Measurements from ENCODE around the gene ZDHHC16.
"Not testable (repeated sequence)": the region's sequence is repeated elsewhere in the genome, so short reads cannot be mapped to it uniquely, and the experiment has no call there.

ZDHHC16 gene

DNA sequence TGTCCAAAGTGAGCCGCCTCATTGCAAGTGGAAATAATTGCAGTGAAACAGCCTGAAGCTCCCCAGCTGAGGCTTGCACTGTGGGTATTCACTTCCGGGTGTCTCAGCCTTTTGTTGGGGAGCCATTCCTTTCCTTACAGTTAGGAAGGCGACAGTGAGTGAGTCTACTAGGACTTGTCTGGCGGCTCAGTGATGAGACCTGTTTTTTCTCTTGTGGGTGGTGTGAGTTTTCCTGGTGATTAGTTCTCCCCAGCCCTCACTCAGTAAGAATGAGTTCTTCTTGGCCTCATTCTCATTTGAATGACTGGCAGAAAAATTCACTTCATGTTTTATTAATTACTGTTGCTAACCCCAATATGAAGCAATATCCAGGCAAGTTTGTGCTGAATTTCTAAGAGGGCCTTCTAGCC lies 17.4 kb upstream of the ZDHHC16 start:
- DNase-seq: no peak

DNA sequence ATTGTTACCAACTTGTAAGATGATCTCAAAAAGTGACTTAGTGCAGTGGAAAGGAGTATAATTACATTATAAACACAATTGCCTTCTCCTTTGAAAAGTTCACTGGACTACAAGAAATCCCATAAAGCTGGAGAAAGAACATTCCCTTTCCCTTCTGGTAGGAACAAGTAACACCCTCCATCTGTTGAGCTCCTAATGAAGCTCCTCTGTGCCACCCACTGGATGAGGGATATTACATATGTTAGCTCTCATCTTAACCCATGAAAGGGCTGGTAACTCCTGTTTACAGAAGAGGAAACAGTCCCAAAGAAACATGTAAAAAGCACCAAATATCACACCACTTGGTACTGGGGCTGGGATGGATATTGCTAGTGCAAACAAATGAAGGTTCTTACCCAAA lies 11.9 kb upstream of the ZDHHC16 start:
- no peak for DNase-seq

DNA sequence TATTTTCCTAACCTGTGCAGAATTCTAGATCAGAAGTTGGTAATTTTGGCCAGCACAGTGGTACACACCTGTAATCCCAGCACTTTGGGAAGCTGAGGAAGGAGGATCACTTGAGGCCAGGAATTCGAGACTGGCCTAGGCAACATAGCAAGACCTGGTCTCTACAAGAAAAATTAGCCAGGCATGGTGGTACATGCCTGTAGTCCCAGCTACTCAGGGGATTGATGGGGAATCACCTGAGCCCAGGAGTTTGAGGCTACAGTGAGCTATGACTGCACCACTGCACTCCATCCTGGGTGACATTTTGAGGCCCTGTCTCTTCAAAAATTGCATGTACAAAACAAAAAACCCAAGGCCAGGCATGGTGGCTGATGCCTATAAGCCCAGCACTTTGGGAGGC lies 11.4 kb upstream of the ZDHHC16 start:
- DNase-seq: no peak

DNA sequence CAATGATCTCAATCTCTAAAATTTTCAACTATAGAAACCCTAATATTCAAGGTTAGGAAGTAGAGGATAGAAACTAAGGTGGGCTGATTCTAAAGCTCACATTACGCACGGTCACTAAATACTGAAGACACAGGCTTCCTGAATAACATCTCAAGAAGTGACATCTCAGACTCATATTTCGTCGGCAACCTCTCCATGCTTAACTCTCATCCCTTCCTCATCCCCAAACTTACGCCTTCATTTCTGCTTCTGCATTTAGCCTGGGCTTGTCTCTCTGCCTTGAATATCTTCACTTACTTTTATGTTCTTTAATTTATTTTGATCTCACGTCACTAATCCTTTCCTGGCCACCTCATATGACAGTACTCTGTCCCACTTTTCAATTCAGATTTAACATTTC lies 10.8 kb upstream of the ZDHHC16 start:
- no peak for DNase-seq

DNA sequence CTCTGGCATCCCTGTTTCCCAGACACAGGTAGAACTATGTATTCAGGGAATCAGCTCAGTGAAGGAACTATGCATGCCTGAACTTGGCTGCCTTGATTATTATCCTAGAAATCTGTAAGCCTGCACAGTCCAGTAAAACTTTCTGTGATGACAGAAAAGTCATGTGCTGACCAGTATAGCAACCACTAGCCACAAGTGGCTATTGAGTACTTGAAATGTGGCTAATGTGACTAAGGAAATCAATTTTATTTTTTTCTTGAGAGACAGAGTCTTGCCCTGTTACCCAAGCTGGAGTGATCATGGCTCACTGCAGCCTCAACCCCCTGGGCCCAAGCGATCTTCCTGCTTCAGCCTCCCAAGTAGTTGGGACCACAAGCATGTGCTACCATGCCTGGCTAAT lies 3.7 kb upstream of the ZDHHC16 start:
- DNase-seq: no peak

DNA sequence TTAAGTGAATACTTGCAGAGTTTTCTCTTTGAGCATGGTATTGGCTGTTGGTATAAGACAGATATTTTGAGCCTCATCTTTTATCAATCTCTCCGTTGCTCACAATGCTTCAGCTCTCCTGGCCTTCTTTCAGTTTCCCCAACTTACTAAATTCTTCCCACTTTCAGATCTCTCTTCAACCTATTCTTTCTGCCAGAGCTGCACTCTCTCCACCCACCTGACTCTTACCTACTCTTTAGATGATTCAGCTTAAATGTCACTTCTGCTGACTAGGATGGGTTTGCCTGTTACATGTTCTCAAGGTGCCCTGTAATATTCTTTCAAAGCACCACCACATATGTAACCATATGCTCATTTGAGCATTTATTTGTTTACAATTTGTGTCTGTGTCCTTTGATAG lies 1.8 kb upstream of the ZDHHC16 start:
- DNase-seq: no peak

DNA sequence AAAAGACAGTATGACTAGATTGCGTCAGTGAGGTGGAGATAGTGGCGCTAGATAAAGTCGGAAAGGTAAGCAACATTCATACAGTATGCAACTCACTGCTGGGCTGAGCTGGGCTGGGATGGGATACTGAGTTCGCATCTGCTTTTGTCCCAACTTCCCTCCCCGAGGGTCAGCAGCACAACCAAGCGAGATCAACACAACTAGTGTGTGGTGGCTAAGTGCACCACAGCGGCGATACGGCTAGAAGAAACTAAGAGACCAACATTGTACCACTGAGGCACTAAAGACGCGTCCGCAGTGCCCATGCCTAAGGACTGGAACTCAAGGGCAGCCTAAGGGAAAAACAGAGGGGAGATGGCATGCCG lies 636 bp upstream of the ZDHHC16 start:
- DNase-seq: no peak

DNA sequence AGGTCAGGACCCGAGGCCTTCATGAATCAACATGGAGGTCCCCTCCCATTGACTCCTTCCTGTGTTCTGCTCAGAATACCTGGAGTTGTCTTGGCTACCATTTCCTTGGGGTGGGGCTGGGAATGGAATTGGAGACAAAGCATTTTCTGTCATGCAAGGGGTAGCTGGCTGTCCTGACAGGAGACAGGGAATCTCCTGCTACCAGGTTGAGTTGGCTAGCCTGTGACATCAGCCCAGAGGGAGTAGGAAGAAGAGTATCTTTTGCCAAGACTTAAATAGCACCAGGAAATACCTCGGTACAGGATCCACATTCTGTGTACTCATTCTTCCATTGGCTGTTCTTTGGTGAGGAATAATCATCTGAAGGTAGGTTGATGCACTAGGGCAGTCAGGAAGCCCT lies 4.9 kb downstream of the ZDHHC16 start:
- no peak for DNase-seq

DNA sequence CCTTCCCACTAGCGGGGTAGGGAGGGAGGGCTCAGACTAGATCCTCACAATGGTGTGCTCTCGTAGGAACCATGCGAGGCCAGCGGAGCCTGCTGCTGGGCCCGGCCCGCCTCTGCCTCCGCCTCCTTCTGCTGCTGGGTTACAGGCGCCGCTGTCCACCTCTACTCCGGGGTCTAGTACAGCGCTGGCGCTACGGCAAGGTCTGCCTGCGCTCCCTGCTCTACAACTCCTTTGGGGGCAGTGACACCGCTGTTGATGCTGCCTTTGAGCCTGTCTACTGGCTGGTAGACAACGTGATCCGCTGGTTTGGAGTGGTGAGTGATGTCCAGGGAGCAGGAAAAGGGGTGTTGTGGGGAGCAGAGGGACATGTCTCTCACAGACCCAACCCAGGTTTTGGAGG lies 5.6 kb downstream of the ZDHHC16 start:
- DNase-seq: no peak

DNA sequence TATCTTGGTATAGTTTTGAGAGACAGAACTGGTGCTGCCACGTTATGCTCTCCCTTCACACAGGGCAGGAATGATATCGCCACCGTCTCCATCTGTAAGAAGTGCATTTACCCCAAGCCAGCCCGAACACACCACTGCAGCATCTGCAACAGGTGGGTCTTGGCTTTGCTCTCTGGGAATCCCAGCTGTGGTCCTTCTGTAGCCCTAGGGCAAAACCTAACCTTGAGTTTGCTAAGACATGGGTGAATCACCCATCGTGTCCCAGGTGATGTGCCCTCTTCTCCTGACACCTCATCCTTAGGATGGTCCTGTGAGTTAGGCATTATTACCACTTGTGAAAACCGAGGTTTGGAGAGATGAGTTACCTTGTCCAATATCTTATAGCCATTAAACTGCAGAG lies 6.4 kb downstream of the ZDHHC16 start:
- no peak for DNase-seq

DNA sequence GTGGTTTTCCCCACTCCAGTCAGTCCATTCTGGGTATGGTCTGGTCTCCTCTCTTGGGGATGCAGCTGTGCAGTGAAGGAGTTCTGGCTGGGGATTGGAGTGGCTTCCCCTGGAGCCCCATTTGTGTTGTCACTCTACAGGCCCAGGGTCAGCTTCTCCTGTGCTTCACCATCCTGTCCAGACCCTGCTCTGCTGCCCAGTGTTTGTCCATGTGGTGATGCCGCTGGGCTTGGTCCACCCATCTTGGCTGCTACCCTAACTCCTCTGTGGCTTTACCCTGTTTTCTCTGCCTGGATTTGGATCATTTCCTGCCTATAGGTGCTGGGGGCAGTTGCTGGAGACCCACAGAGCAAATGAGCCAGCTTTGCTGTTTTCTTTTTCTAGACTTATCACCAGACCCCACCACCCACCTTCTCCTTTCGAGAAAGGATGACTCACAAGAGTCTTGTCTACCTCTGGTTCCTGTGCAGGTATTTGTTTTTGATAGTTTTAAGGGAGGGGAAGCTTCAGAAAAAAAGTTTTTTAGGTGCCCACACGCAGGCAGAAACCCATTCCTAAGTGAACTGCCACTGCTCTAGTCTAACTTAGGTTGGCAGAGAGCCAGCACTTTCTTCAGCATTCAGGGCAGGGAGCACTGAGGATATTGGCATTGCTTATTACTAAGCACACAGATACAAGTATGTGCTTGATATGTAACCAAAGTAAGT lies 8.5 kb downstream of the ZDHHC16 start:
- DNase-seq: no peak

DNA sequence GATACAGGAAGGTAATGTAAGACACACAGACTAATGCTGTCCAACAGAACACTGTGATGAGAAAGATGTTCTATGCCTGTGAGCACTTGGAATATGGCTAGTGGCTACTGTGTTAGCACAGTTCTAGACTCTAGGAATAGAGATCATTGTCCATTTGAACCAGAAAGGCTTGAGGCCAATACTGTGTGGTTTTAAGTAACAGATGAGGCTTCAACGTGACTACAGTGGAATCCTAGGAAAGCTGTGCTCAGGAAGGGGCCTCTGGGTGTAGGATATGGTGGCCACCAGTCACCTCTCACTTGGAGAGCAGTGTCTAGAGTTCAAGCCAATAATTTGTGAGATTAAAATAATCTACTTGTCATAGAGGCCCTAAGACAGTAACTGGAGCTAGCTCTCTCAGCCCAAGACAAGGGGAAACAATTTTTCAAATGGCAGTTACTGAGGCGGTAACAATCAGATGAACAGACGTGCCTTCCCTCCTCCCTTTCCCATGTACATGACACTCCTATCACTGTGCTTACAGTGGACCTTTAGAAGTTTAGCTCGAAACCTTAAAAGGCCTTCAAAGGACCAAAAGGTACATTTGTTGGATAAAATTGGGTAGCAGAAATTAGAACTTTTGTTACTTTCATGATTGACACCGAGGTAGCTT lies 10.2 kb downstream of the ZDHHC16 start:
- DNase-seq: no peak

DNA sequence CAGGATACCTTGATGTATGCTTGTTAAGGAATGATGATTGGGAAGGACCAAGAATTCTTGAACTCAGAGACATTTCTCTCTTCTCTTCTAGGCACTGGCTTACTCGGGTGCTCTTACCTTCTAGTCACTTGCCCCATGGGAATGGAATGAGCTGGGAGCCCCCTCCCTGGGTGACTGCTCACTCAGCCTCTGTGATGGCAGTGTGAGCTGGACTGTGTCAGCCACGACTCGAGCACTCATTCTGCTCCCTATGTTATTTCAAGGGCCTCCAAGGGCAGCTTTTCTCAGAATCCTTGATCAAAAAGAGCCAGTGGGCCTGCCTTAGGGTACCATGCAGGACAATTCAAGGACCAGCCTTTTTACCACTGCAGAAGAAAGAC lies 10.7 kb downstream of the ZDHHC16 start:
- no peak for DNase-seq

DNA sequence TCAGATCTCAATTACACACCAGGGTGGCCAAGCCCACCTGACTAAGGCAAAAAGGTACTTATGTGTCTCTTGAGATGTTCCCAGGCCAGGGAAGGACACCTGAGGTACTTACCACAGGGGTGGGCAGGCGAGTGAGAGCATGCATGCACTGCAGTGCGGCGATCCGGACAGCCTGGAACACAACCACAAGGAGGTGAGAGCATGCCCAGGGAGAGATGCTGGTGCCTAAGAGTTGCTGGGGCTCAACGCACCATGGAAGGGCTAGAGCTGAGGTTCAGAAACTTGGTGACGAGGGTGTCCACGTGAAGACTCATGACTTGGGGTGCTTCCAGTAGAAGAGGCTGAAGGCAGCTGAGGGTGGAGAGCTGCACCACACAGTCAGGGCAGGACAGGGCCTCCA lies 13.1 kb downstream of the ZDHHC16 start:
- DNase-seq: no peak

DNA sequence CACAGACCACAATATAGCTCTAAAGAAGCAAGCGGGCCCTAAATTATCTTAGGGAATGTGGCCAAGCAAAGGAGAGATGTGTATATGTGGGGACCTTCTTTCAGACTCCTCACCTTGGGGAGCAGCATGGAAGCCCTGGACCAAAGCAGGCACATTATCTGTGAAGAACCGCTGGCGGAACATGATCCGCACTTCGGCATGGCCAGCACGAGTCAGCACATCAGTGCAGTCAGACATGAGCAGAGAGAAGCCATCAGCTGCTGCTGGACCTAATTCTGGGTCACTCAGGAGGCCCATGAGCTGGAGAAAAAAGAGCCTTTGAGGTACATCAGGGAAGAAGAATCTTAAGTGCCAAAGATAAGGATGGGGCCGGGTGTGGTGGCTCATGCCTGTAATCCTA lies 14.0 kb downstream of the ZDHHC16 start:
- no peak for DNase-seq

DNA sequence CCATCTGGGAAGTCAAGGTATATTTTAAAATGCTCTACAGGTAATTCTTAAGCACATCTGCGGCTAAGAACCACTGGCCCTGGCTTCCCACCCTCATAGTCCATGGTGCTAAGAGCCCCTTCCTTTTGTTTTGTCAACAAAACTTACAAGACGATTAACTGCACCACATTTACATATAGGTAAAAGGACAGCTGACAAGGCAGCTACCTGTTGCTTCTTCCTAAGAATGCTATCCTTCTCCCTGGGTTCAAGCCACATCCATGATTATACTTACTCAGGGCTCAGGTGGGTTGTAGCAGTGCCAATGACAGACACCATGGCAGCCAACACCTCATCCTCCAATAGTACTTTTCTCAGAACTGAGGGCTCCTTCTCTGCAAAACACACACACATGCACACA lies 16.3 kb downstream of the ZDHHC16 start:
- DNase-seq: no peak

DNA sequence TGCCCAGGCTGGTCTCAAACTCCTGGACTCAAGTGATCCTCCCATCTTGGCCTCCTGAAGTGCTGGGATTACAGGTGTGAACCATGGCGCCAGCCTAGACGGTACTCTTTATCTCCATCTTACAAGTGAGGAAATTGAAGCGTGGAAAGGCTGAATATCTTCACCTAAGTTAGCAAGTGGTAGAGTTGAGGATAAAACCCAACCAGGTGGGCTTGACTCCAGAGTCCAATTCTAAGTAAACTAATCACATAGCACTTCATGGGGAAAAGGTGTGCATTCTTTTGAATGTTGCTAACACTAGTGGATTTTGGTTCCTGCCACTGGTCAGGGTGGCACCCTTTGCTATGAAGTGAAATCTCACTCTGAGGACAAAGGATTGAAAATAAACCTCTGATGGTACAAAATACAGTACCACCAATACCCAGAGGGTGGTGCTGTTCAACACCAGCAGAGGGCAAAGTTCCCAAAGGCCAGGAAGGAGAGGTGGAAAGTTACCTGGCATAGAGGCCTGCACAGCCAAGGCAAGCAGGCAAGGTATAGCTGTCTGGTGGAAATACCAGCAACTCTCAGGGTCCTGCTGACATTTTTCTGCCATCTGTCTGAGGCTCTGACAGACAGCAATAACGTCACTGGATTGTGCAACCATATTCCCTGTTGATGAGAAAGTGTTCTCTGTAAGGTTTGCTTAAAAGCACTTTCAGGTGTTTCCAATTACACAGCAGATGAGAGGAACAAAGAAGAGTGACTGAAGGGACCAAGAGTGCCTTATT lies 17.6 kb downstream of the ZDHHC16 start:
- peak; percentile 53 for DNase-seq

DNA sequence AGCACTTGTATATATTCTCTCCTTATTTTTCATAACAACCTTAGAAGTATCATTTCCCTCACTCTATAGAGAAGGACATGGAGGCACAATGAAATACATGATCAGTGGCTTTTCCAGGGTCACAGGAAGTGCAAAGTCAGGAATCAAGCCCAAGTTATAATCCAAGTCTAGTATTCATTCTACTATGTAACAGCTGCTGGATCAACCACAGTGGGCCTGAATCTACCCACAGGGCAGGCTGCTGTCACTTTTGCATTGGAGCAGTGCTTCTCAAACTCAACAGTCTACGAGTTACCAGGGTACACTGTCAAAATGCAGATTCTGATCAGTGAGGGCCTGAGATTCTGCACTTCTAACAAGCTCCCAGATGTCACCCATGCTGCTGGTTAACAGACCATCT lies 18.3 kb downstream of the ZDHHC16 start:
- DNase-seq: no peak

DNA sequence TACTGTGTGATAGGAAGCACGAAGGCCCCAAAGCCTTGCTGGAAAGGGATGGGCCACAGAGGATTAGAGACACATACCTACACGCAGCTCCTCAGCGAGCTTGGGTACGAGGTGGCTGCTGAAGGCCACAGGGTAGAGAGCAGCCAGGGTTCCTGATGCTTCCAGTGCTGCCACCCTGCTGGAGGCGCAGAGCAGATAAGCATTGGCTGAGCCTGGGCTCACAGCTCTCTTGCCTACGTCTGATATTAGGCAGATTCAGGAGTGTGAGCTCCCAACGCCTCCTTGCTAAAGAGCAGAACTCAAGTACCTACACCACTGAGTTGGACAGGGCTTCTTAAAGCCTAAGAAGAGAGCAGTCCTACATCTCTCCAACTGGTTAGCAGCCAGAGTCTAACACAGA lies 20.0 kb downstream of the ZDHHC16 start:
- DNase-seq: no peak

DNA sequence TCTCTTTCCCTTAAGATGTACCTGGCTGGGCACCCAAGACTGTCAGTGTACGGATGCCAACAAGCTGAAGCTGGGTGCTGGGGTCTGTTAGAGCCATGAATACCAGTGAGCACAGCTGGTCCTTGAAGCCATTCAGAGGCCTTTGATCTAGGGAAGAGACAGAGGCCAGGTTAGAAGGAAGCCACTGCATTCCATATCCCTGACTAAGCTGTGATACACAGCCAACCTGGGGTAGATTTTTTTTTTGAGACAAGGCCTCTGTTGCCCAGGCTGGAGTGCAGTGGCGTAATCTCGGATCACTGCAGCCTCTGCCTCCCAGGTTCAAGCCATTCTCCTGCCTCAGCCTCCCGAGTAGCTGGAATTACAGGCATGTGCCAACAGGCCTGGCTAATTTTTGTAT lies 20.8 kb downstream of the ZDHHC16 start:
- no peak for DNase-seq

DNA sequence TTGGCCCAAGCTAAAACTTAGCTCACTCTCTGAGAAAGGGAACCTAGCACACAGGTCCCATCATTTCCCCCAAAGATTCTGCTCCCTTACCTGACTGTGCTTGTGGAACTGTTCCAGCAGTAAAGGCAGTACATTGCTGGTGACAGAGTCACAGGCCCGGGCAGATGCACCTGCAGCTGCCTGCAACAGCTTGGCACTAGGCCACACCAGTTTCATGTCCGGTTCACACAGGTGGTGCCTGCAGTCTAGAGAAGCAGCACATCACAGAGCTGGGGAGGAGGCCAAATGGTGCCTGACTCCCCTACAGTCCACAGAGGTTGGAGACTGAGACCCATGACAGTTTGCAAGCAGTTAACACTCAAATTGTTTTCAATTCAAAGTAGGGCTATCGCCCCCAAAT lies 22.2 kb downstream of the ZDHHC16 start:
- no peak for DNase-seq

DNA sequence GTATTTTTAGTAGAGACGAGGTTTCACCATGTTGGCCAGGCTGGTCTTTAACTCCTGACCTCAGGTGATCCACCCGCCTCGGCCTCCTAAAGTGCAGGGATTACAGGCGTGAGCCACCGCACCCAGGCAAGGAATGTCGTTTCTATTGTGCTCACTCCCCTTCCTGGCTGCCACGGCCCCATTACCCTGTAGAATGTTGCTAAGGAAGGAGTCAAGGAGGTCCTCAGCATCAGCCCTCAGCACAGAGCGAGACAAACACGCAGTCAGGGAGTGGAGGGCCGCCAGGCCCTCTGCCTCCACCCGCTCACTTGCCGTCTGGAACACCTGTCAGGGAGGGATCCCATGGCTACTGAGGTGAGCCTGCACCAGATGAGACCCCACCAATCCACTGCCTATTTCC lies 22.8 kb downstream of the ZDHHC16 start:
- not testable (repeated sequence) for DNase-seq

DNA sequence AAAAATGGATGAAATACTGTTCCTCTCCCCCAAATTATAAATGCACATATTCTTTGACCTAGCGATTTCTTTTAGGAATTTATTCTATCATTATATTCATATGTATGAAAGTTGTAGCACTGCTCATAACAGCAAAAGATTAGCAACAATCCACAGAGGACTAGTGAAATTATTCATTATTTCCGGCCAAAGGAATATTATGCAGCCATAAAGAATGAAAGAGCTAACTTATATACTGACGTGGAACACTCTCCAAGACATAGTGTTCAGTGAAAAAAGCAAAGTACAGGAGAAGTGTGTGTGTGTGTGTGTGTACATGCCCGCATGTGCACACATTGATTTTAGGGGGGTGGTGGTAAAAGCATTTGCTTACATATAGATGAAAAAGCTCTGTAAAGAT lies 28.9 kb downstream of the ZDHHC16 start:
- no peak for DNase-seq

All from right kidney (tissue), 1 donor.